Stimulated activated CD4-positive, alpha-beta T cell treated with anti-CD3 and anti-CD28 coated beads, Interleukin-2, amount 100 ng/mL, for 48 hours (primary cell): ENCODE measurements around the gene HPGDS.
"Not testable (repeated sequence)": the region's sequence is repeated elsewhere in the genome, so short reads cannot be mapped to it uniquely, and the experiment has no call there.

ENCODE experiments used
- DNase-seq, 2 donors: peaks; one replicate each; pipeline ENCODE4 v3.0.0-alpha.2; 2020

Gene HPGDS

DNA sequence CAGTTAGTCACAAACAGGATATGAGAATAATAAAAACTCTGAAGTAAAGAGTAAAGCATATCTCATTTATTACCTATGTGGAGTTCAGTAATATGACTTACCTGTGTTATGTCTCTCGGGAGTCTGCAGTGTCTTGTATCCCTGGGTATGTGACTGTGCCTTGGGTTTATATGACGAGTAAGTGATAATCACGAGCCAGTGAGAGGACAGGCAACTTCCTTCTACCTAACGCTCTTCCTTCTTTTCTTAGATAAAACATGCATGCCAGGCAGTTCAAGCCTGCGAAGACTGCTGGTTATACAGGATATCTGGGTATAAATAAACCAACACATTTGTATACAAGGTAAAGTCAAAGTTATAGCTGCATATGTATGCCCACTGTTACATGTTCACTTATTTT lies at the start of gene HPGDS:
HPGDS (minus strand) TSS at position 143 of the 400 bp plus-strand sequence. CDS start 8,207 bp downstream, outside the sequence.
- no peak for DNase-seq

DNA sequence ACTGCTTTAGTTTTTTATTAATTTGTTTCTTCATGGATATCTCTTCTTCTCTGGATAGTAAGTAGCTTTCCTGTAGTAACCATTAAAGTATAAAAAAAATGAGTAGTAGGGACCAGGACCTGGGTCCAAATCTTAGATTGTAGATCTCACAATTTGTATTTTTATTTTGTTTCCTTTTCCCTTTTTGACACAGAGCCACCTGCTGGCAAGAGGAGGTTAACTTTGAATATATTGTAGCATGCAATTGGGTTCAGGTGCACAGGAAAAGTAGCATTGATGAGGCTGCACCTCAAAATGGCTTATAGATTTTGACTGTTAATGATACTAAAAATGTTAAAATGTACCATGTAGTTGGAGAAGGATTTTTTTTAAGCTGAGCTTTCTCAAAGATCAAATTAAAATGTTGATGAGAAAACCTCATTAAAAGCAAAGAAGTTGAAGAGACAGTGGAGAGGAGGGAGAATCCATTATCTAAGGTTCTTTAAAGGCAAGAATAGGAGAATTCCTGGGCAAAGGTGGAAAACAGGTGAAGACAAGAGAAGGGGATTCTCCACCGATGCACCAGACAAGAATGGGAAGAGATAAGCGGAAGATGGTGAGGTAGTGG lies 48.3 kb upstream of the HPGDS start:
- peak in 1 of 2 donors; percentile 15 for DNase-seq

DNA sequence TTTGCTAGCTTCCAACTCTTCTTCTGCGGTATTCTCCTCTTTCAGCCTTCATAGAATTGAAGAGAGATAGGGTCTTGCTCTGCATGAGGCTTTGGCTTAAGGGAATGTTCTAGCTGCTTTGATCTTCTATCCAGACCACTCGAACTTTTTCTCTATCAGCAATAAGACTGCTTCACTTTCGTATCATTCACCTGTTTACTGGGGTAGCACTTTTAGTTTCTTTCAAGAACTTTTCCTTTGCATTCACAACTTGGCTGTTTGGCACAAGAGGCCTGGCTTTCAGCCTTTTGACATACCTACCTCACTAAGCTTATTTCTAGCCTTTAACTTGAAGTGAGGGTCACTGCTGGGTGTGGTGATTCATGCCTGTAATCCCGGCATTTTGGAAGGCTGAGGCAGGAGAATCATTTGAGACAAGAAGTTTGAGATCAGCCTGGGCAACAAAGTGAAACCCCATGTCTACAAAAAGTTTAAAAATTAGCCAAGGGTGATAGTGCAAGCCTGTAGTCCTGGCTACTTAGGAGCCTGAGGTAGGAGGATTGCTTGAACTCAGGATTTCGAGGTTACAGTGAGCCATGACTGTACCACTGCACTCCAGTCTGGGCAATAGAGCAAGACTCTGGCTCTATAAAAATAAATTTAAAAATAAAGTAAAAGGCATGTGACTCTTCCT lies 47.1 kb upstream of the HPGDS start:
- no peak for DNase-seq

DNA sequence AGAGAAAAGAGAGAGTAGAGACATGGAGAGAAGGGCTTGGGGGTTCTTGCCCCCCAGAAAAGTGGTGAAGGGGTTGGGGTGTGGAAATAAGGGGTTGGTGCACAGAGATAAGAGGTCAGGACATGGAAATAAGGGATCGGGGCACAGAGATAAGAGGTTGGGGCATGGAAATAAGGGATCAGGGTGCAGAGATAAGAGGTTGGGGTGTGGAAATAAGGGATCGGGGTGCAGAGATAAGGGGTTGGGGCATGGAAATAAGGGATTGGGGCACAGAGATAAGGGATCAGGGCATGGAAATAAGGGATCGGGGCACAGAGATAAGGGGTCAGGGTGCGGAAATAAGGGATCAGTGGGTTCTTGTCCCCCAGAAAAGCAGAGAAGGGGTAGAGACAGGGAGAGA lies 45.3 kb upstream of the HPGDS start:
- not testable (repeated sequence) for DNase-seq

DNA sequence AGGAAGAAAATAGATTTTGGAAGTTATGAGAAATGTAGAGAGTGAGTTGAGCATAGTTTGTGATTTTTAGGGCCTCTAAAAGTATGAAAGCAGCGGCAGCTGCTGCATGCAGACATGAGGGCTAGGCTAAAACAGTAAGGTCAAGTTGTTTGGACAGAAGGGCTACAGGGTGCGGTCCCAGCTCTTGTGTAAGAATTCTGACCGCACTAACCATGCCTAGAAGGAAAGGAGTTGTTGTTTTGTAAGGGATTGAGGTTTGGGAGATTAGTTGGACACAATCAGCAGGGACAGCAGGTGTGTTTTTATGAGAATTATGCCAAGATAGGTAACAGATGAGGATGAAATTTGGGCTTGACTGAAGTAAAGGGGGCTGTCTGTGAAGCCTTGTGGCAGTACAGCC lies 42.8 kb upstream of the HPGDS start:
- DNase-seq, result not testable (repeated sequence)

DNA sequence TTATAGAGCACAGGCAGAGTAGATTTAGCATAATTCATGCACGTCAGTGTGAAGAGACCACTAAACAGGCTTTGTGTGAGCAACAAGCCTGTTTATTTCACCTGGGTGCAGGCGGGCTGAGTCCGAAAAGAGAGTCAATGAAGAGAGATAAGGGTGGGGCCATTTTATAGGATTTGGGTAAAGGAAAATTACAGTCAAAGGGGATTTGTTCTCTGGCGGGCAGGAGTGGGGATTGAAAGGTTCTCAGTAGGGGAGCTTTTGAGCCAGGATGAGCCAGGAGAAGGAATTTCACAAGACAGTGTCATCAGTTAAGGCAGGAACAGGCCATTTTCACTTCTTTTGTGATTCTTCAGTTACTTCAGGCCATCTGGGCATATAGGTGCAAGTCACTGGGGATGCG lies 40.3 kb upstream of the HPGDS start:
- DNase-seq, result not testable (repeated sequence)

DNA sequence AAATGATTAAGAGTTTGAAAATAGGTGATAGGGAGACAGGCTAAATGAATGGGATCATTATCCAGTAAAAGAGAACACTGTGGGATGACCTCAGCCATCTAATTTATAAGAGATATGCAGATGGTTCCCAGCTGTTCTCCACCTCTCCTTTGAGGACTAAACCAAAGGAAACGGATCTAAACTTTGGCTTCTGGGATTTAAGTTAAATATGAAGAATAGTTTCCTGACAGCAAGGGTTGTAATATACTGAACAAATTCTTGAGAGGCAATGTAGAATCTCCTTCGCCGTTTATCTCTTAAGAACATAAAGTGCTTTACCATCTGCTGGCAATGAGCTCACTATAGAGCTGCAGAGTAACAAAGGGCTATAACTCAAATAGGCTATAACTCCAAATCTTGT lies 35.4 kb upstream of the HPGDS start:
- DNase-seq, result no peak

DNA sequence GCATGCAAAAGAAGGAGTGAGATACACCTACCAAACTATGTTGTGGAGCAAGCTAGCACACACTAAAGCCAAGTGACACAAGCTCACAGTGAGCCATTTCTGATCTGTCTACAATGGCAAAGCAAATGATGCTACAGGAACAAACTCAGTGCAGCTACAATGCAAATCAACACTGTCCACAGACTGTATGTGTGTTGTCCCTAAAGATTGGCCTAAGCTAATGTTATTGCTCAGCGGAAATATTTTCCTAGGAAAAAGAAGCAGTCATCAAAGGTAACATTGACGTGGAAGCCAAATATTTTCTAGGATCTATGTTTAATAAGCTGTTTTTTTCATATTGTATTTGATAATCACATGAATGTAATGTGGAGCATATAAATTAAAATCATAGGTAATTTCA lies 34.7 kb upstream of the HPGDS start:
- DNase-seq, result no peak

DNA sequence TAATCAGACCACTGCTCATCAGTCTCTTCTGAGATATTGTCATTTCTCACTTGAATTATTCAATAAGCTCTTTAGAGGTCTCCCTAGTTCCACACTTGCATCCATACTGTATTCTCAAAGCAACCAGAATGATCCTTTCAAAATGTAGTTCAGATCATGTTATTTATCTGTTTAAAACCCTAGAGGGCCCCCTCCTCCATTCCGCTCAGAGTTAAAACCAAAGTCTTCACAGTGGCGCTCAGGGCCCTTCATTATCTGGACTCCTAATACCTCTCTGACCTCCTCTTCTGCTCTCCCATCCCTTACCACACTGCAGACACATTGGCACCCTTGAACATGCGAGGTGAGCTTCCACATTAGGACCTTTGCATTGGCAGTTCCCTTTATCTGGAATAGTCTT lies 32.7 kb upstream of the HPGDS start:
- DNase-seq, result no peak

DNA sequence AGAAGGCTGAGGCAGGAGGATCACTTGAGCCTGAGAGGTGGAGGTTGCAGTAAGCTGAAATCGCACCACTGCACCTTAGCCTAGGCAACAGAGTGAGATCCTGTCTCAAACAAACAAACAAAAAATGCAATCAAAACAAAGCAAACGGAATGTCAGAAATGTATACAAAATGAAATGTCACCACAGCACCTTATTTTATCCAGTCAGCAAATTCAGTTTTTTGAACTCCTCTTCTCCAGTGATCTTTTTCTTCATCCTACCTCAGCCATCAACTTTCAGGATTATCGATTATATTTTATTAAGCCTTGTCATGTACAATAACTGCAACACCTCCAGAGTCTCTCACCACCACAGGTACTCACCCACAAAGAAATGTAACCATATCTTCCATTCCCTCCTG lies 31.1 kb upstream of the HPGDS start:
- no peak for DNase-seq

DNA sequence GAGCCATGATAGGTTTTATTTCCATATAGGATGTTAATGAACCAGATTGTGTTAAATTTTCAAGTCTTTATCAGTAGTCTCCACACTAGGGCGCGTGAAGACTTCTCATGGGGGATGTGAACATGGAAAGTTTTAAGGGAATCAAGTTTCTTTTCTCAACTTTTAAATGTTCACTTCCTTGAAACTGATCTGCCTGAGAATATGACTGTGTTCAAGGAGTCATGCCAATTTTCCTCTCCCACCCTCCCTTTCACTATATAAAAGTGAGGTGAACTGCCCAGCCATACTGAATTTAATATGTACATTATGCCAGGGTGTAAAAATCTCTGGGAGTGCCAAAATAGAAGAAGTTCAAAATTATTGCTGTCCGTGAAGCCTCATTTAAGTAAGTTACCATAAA lies 30.4 kb upstream of the HPGDS start:
- DNase-seq, result no peak

DNA sequence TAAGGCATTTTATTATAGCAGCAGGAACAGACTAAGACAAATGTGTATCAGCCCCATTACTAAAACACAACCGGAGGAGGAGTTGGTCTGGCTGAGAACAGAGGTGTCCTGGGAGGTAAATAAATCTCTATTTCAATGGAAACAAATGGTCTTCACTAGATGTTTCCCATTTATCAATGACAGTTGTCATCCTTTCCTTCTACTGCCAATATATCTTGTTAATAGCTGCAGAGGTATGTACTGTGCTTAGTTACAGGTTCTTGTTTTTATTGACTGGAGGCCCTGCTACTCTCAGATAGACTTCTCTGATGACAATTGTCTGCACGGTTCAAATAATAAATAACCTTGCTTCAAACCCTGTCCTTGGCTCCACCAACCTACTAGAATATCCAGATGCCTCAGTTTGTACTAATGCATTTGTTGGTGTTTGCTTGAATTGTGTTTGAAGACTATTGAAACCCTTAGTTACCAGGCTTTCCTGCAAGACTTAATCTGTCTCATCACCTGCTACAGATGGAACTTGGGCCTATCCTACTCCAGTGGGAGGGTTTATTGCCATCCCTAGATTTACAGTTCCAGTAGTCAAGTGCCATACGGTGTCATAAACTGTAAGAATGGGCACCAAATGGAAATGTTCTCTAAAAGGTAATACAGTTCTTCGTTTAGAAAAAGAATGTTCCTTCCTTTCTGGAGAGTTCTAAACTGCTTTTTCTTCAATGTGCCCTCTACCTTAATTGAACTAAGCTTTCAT lies 29.8 kb upstream of the HPGDS start:
- no peak for DNase-seq

DNA sequence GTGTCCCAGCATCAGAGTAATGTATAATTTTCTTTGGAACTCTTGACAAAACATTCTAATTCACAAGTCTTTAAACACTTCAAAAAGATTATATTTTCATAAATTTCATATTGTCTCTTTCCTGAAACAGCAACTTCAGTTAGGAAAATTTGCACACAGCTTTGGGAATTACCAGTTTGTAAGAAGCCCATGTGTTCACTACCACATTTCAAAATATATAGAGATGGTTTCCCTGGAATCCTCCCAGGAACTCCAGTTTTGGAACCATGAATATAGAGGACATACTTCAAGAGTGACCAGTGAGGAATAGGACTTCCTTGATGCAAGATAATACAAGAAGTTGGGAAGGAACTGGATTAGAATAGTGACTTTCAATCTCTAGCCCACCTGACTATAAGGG lies 28.7 kb upstream of the HPGDS start:
- DNase-seq, result no peak

DNA sequence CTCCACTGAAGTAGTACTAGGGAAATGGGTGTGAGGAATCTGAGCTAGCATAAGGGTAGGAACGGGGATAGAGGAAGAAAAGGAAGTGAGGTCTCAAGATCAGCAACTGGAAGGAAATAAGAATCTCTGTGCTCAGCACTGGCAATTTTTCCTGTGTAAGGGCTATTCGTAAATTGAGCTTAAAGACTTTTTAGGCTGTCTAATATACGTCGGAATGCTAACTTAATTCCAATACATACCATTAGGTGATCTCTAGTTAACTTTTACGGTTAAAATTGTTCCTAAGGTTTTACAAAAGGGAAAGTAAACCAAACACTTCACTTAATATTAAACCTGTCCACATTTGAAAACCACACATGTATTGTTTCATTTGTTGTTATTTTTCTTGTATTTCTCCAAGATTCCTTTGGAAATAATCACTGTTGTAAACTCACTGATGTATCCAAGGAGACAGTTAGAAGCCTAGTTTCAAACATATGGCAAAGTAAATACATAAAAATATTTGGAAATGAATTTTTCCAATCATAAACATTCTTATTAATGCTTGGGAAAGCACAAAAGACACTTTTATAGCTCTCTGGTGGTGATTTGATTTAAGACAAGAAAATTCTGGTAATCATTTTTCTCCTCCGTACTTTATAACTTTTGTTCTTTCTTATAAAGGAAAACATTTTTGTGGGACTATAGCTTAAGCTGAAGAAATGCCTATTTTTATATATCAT lies 28.1 kb upstream of the HPGDS start:
- no peak for DNase-seq

DNA sequence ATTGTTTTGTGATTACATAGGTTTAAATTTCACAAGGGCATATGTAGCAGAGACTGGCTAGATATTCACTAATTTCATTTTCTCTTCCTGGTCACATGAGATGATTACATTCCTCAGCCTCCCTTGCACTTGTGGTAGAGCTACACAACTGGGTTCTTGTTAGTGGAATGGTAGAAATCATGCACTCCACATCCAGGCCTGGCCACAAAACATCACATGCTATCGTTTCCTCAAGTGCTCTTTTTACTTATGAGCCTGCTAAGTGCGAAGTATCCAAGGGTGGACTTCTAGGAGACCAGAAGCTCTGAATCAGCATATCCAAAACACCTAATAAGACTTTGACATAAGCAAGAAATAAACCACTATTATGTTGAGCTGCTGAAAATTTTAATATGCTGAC lies 26.4 kb upstream of the HPGDS start:
- no peak for DNase-seq

DNA sequence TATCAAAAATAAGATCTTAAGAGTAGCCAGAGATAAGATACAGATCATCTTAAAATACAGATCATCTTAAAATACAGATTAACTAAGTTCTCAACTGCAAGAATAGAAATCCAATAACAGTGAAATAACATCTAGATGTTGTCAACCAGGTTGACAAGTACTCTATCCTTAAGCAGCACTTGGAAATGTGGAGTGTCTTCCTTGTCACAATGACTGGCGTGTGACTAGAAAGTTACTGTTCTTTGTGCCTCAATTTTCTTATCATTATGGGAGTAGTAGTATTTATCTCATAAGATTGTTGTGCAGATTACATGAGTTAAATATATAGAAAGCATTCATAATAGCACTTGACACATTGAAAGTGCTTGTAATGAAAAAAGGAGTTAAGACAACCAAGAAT lies 25.8 kb upstream of the HPGDS start:
- DNase-seq, result no peak

DNA sequence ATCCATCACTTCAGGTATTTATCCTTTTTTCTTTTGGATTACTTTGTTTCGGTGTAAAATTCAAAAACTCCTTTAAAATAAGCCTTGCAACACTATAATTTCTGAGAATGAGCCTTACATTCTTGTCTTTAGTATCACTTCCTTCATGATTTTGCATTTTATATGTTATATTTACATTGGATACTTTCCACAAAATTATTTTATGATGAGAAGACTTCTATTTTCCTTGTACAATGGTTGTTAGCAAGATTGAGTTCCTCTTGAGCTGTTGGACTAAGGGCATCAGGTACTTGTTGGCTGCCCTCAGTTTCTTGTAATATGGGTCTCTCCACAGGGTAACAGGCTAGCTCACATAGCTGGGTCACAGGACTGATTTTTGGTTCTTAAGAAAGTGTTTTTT lies 22.7 kb upstream of the HPGDS start:
- no peak for DNase-seq

DNA sequence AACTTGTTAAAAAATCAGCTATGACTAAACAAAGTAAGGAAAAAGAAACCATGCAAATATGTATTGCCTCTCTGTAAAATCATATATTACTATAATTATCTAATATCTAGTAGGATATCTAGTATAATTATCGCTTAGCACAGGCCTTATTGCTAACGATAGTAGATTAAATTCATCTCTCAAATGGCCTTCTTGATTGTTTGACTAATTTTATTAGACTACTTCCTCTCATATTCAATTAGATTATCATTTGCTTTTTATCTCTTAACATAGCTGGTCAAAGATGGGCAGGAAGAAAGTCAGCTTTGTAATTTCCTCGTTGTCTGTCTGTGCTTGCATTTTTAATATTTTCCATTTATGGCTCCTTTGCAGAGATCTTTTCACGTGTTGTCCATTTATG lies 21.9 kb upstream of the HPGDS start:
- no peak for DNase-seq

DNA sequence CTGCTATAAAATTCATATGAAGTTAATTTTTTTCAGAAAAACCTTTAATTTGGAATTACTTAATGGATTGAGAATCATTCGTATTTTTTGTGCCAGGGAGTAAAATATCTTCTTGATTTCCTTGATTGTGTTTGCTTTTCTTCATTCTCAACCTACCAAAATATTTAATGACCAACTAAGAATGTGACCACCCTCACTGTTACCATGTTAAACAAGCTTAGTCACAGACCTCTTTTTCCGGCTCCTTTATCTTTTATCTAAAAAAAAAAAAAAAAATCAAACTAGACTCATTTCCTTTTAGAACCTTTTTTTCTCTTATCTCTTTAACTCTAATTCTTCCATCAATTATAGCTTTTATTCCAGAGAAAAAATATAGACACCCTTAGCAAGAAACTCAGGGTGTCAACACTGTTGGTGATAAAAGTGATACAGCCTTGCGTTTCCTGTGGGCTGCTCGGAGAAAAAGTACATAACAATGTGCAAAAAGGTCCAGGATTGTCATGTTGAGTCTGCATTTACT lies 20.6 kb upstream of the HPGDS start:
- no peak for DNase-seq

DNA sequence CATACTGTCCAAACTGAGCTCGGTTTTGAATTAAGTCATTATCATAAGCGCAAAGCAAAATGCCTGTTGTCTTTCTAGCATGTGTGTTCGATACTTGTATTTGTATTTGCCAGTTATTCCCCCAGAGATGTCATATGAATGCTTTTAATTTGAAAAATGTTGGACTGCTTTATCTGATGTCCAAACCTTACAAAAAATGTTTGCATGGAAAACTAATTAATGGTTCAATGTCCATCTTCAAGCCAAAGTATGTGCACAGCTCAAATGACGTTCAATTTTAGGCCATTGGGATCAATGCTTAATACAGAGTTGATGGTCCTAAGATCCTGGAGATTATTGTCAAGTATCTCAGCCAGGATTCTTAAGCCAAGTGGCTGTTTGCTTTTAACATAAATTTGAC lies 17.2 kb upstream of the HPGDS start:
- DNase-seq, result no peak

DNA sequence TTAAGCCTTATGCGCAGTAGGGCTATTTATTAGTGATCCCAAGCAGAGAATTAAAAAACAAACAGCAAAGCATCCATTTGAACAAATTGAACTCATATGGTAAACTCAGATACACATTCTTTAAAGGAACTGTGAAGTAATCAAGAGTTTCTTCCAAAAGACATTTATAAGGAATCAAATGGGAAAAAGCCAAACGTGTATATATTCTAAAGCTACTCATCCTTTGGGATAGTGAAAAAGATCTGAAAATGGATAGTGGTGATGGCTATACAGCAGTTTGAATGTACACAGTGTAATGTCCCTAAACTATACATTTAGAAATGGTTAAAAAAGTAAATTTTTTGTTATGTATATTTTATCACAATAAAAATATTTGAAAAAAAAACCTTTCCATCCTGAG lies 16.6 kb upstream of the HPGDS start:
- no peak for DNase-seq

DNA sequence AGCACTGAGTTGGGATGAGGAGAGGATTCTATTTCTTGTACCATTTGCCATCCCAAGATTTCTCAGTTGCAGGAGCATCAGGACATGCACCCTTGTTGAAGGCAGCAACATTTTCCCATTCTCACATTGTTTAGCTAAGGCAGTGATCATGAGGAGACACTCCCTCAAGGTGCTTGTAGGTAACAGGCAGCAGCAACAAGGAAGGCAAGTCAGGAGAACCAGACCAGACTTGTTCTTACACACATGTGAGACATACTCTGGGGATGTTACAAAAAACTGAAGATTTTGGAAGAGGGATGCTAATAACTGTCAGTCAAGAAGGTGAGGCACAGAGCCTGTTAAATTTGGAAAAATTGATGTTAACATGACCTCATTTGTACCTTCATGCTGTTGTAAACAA lies 15.5 kb upstream of the HPGDS start:
- DNase-seq, result no peak

DNA sequence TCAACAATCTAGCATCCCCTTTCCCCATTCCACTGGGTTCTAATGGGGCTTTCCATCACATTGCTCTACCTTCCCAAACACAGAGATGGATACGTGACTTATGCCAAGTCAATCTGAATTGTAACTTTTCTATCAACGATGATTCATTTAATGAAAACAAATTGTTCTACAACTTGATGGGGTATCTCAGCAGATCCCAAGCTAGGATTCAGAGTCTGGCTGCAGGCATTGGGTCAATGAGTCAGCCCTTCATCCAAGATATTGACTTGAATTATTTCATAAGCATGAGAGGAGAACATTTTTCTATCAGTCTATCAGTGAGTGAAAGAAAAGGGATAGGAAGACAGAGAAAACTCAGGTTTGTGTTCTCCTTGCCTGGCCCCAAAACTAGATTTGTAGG lies 15.0 kb upstream of the HPGDS start:
- no peak for DNase-seq
